SK-N-SH treated with all-trans-retinoic acid at 6 μM for 48 hours (cell line): Measurements from ENCODE around the gene DIRAS1.
A peak's percentile ranks its signal among the peaks of the same experiment; 100 is the strongest.

Experiments
- ATAC-seq: fragments of 200-7000 bp; cut with Tn5 transposase; 3 replicates; pipeline ENCODE4 v1.9.1; 2020; ENCODE audit warnings: mild to moderate bottlenecking, moderate library complexity
- BACH2 ChIP-seq: fragments of 250-450 bp; sonication (Bioruptor Pico); IDR thresholded peaks from 2 replicates; pipeline ENCODE4 v1.9.0; 2021; ENCODE audit warnings: mild to moderate bottlenecking, borderline replicate concordance
- CSDC2 ChIP-seq: fragments of 250-450 bp; sonication (Bioruptor Pico); IDR thresholded peaks from 2 replicates; pipeline ENCODE4 v1.5.0; 2020; ENCODE audit warnings: mild to moderate bottlenecking, moderate library complexity
- ESRRG ChIP-seq: fragments of 250-450 bp; sonication (Bioruptor Pico); IDR thresholded peaks from 2 replicates; pipeline ENCODE4 v1.6.1; 2021; ENCODE audit warnings: mild to moderate bottlenecking
- GLIS3 ChIP-seq: fragments of 250-450 bp; sonication (Bioruptor Pico); IDR thresholded peaks from 2 replicates; pipeline ENCODE4 v1.5.0; 2020; ENCODE audit warnings: mild to moderate bottlenecking, moderate library complexity
- ISL1 ChIP-seq: fragments of 250-450 bp; sonication (Bioruptor Pico); IDR thresholded peaks from 2 replicates; pipeline ENCODE4 v2.1.2; 2022; ENCODE audit warnings: mild to moderate bottlenecking, moderate library complexity
- OSR1 ChIP-seq: fragments of 250-450 bp; sonication (Bioruptor Pico); IDR thresholded peaks from 2 replicates; pipeline ENCODE4 v1.8.0; 2022; ENCODE audit warnings: moderate library complexity, mild to moderate bottlenecking, inconsistent platforms
- PPARA ChIP-seq: fragments of 250-450 bp; sonication (Bioruptor Pico); IDR thresholded peaks from 2 replicates; pipeline ENCODE4 v1.5.0; 2020; ENCODE audit warnings: mild to moderate bottlenecking, borderline replicate concordance
- RARB ChIP-seq: fragments of 250-450 bp; sonication (Bioruptor Pico); IDR thresholded peaks from 2 replicates; pipeline ENCODE4 v1.8.0; 2021; ENCODE audit warnings: mild to moderate bottlenecking, moderate library complexity
- SNAI2 ChIP-seq: fragments of 250-450 bp; sonication (Bioruptor Pico); IDR thresholded peaks from 2 replicates; pipeline ENCODE4 v1.5.0; 2020; ENCODE audit warnings: mild to moderate bottlenecking, moderate library complexity
- TCF4 ChIP-seq: fragments of 250-450 bp; sonication (Bioruptor Pico); IDR thresholded peaks from 2 replicates; pipeline ENCODE4 v1.8.0; 2021; ENCODE audit warnings: mild to moderate bottlenecking, moderate library complexity, borderline replicate concordance
- TOX ChIP-seq: fragments of 250-450 bp; sonication (Bioruptor Pico); IDR thresholded peaks from 2 replicates; pipeline ENCODE4 v1.8.0; 2021; ENCODE audit warnings: mild to moderate bottlenecking, moderate library complexity, borderline replicate concordance
- ZC3H10 ChIP-seq: fragments of 250-450 bp; sonication (Bioruptor Pico); IDR thresholded peaks from 2 replicates; pipeline ENCODE4 v1.5.1; 2021; ENCODE audit warnings: mild to moderate bottlenecking, moderate library complexity
- ZFP30 ChIP-seq: fragments of 450-650 bp; formaldehyde crosslinking; IDR thresholded peaks from 2 replicates; pipeline ENCODE4 v1.5.0; 2022; ENCODE audit warnings: mild to moderate bottlenecking, moderate library complexity
- ZNF565 ChIP-seq: fragments of 450-650 bp; formaldehyde crosslinking; conservative IDR thresholded peaks from 2 replicates; pipeline ENCODE4 v1.5.0; 2020; ENCODE audit warnings: low read depth, mild to moderate bottlenecking, moderate library complexity
- ZNF70 ChIP-seq: fragments of 450-650 bp; formaldehyde crosslinking; IDR thresholded peaks from 2 replicates; pipeline ENCODE4 v1.5.0; 2020; ENCODE audit warnings: mild to moderate bottlenecking, moderate library complexity
- TF ChIP-seq, protein P1 (sequence below): fragments of 250-450 bp; sonication (Bioruptor Pico); IDR thresholded peaks from 2 replicates; pipeline ENCODE4 v1.5.1; 2021; ENCODE audit warnings: mild to moderate bottlenecking, moderate library complexity
- TF ChIP-seq, protein P2 (sequence below): fragments of 250-450 bp; sonication (Bioruptor Pico); IDR thresholded peaks from 2 replicates; pipeline ENCODE4 v1.8.0; 2020; ENCODE audit warnings: mild to moderate bottlenecking, moderate library complexity, borderline replicate concordance
- TF ChIP-seq, protein P3 (sequence below): fragments of 250-450 bp; sonication (Bioruptor Pico); IDR thresholded peaks from 2 replicates; pipeline ENCODE4 v1.5.1; 2020; ENCODE audit warnings: low read depth, mild to moderate bottlenecking, moderate library complexity
- TF ChIP-seq, protein P4 (sequence below): fragments of 250-450 bp; sonication (Bioruptor Pico); IDR thresholded peaks from 2 replicates; pipeline ENCODE4 v1.8.0; 2021; ENCODE audit warnings: low read depth, mild to moderate bottlenecking, moderate library complexity, borderline replicate concordance
- TF ChIP-seq, protein P5 (sequence below): fragments of 250-450 bp; sonication (Bioruptor Pico); IDR thresholded peaks from 2 replicates; pipeline ENCODE4 v1.5.0; 2020; ENCODE audit warnings: mild to moderate bottlenecking, moderate library complexity

The DIRAS1 gene

DNA sequence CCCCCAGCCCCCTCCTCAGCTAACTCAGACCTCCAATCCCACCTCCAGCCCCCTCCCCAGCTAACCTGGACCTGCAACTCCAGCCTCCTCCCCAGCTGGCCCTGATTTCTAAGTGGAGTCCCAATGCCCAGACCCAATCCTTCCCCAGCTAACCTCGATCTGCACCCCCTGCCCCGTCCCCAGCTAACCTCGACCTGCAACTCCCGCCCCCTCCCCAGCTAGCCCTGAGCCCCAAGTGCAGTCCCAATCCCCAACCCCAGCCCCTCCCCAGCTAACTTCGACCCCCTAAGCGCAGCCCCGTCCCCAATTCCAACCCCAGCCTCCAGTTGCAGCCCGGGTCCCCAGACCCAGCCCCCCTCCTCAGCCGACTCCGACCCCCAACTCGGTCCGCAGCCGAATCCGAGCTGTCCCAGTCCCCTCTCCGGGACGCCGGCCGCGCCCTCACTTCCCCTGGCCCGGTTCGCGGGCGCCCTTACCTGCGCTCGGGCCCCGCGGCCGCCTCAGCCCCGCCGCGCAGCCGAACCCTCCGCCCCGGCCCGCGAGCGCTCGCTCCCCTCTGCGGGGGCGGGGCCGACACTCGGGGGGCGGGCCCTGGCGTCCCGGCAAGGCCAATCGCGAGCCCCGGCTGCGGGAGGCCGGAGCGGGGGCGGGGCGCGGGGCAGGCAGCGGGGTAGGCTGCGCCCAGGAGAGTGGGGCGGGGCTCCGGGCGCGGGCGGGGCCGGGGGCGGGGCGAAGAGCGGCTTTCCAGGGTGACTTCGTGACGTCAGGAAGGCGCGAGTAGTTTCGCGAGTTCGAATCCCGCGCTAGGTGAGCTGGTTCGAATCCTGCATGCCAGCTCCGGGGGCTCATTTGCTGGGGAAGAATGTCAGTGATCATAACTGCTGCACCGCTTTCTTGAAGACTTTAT, 18.7 kb downstream of the DIRAS1 start, which contains the start of gene GNG7:
TSS of gene GNG7 (minus strand) at position 525 of the 907 bp plus-strand sequence. CDS start 182,006 bp downstream, outside the sequence.
- TF ChIP-seq, protein P1, sequence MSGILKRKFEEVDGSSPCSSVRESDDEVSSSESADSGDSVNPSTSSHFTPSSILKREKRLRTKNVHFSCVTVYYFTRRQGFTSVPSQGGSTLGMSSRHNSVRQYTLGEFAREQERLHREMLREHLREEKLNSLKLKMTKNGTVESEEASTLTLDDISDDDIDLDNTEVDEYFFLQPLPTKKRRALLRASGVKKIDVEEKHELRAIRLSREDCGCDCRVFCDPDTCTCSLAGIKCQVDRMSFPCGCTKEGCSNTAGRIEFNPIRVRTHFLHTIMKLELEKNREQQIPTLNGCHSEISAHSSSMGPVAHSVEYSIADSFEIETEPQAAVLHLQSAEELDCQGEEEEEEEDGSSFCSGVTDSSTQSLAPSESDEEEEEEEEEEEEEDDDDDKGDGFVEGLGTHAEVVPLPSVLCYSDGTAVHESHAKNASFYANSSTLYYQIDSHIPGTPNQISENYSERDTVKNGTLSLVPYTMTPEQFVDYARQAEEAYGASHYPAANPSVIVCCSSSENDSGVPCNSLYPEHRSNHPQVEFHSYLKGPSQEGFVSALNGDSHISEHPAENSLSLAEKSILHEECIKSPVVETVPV (CRISPR knock-in tag): no peak
- TF ChIP-seq SNAI2 (CRISPR knock-in tag) (no peak), ESRRG (CRISPR knock-in tag) (no peak), PPARA (CRISPR knock-in tag) (no peak), RARB (CRISPR knock-in tag) (no peak), TCF4 (CRISPR knock-in tag) (no peak), ZNF565 (CRISPR knock-in tag) (no peak), TOX (no peak)
- TF ChIP-seq, protein P2, sequence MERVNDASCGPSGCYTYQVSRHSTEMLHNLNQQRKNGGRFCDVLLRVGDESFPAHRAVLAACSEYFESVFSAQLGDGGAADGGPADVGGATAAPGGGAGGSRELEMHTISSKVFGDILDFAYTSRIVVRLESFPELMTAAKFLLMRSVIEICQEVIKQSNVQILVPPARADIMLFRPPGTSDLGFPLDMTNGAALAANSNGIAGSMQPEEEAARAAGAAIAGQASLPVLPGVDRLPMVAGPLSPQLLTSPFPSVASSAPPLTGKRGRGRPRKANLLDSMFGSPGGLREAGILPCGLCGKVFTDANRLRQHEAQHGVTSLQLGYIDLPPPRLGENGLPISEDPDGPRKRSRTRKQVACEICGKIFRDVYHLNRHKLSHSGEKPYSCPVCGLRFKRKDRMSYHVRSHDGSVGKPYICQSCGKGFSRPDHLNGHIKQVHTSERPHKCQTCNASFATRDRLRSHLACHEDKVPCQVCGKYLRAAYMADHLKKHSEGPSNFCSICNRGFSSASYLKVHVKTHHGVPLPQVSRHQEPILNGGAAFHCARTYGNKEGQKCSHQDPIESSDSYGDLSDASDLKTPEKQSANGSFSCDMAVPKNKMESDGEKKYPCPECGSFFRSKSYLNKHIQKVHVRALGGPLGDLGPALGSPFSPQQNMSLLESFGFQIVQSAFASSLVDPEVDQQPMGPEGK (CRISPR knock-in tag): no peak
- TF ChIP-seq, protein P3, sequence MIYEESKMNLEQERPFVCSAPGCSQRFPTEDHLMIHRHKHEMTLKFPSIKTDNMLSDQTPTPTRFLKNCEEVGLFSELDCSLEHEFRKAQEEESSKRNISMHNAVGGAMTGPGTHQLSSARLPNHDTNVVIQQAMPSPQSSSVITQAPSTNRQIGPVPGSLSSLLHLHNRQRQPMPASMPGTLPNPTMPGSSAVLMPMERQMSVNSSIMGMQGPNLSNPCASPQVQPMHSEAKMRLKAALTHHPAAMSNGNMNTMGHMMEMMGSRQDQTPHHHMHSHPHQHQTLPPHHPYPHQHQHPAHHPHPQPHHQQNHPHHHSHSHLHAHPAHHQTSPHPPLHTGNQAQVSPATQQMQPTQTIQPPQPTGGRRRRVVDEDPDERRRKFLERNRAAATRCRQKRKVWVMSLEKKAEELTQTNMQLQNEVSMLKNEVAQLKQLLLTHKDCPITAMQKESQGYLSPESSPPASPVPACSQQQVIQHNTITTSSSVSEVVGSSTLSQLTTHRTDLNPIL: no peak
- TF ChIP-seq, protein P4, sequence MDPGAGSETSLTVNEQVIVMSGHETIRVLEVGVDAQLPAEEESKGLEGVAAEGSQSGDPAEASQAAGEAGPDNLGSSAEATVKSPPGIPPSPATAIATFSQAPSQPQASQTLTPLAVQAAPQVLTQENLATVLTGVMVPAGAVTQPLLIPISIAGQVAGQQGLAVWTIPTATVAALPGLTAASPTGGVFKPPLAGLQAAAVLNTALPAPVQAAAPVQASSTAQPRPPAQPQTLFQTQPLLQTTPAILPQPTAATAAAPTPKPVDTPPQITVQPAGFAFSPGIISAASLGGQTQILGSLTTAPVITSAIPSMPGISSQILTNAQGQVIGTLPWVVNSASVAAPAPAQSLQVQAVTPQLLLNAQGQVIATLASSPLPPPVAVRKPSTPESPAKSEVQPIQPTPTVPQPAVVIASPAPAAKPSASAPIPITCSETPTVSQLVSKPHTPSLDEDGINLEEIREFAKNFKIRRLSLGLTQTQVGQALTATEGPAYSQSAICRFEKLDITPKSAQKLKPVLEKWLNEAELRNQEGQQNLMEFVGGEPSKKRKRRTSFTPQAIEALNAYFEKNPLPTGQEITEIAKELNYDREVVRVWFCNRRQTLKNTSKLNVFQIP (CRISPR knock-in tag): no peak
- TF ChIP-seq, protein P5, sequence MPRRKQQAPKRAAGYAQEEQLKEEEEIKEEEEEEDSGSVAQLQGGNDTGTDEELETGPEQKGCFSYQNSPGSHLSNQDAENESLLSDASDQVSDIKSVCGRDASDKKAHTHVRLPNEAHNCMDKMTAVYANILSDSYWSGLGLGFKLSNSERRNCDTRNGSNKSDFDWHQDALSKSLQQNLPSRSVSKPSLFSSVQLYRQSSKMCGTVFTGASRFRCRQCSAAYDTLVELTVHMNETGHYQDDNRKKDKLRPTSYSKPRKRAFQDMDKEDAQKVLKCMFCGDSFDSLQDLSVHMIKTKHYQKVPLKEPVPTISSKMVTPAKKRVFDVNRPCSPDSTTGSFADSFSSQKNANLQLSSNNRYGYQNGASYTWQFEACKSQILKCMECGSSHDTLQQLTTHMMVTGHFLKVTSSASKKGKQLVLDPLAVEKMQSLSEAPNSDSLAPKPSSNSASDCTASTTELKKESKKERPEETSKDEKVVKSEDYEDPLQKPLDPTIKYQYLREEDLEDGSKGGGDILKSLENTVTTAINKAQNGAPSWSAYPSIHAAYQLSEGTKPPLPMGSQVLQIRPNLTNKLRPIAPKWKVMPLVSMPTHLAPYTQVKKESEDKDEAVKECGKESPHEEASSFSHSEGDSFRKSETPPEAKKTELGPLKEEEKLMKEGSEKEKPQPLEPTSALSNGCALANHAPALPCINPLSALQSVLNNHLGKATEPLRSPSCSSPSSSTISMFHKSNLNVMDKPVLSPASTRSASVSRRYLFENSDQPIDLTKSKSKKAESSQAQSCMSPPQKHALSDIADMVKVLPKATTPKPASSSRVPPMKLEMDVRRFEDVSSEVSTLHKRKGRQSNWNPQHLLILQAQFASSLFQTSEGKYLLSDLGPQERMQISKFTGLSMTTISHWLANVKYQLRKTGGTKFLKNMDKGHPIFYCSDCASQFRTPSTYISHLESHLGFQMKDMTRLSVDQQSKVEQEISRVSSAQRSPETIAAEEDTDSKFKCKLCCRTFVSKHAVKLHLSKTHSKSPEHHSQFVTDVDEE (CRISPR knock-in tag): no peak
- peak; percentile 100 for ATAC-seq

DNA sequence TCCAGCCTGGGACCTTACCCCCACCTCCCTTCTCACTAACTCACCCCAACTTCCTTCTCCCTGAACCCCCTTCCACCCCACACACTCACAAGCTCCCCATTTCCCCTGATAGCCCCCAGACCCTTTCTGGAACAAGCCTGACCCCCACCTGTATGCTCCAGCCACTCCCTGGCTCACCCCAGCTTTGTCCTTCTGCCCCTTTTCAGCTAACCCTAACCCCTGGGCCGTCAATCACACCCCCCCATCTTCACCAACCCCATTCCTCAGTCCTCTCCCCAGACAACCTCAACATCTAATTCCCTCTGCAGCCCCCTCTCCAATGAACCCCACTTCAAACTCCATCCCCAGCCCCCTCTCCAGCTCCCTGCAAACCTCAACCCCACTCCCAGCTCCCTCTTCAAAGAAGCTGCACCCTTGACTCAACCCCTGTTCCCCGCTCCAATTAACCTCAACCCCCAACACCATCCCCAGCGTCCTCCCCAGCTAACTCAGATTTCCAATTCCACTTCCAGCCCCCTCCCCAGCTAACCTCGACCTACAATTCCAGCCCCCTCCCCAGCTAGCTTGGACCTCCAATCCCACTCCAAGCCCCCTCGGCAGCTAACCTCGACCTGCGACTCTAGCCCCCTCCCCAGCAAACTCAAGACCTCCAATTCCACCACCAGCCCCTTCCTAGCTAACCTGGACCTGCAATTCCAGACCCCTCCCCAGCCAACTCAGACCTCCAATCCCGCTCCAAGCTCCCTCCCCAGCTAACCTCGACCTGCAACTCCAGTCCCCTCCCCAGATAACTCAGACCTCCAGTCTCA, 19.6 kb downstream of the DIRAS1 start:
- no peak for ATAC-seq
- TF ChIP-seq TOX (no peak), ZC3H10 (no peak), BACH2 (CRISPR knock-in tag) (no peak), PPARA (CRISPR knock-in tag) (no peak), ESRRG (CRISPR knock-in tag) (no peak), ZFP30 (no peak), SNAI2 (CRISPR knock-in tag) (no peak), OSR1 (CRISPR knock-in tag) (no peak), GLIS3 (CRISPR knock-in tag) (no peak), ZNF565 (CRISPR knock-in tag) (no peak), ISL1 (CRISPR knock-in tag) (no peak), ZNF70 (CRISPR knock-in tag) (no peak), CSDC2 (CRISPR knock-in tag) (no peak)
- TF ChIP-seq, protein P5 (CRISPR knock-in tag): no peak
- TF ChIP-seq, protein P2 (CRISPR knock-in tag): no peak
- TF ChIP-seq, protein P4 (CRISPR knock-in tag): no peak
